ENCODE data around the gene RNF148.
A peak's percentile ranks its signal among the peaks of the same experiment; 100 is the strongest.
"Not testable (repeated sequence)": the region's sequence is repeated elsewhere in the genome, so short reads cannot be mapped to it uniquely, and the experiment has no call there.

The RNF148 gene

DNA sequence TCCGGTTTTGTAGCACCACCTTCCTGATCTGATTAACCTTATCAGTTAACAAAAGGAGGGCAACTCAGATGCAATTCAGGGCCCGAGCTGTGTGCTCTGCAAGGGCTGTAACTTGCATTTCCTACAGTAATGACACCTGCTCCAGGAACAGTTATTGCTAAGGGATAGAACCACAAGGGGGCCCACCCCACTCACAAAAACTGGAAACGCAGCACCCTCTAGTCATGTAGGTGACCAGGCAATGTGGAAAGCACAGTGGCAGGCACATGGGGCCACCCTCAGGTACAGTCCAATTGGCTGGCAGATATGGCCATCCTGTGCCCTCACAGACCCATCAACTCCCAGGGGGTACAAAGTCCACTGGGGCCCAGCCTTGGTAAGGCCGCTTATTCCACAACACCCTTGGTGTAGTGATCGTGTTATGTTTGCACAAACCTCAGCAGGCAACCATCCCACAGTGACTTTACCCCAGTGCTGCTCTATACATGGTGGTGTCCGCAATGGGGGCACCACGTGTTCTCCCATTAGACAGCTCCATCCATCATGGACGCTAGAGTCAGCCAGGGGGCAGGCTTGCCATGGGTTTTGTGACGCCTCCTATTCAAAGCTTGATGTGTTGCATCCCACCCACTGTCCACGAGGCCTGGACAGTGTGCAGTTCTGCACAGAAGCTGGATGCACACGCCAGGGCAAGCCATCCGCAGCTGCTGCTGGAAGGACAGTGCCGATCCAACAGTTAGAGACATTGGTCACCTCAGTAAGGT, 13.2 kb downstream of the RNF148 start:
- no peak for DNase-seq

DNA sequence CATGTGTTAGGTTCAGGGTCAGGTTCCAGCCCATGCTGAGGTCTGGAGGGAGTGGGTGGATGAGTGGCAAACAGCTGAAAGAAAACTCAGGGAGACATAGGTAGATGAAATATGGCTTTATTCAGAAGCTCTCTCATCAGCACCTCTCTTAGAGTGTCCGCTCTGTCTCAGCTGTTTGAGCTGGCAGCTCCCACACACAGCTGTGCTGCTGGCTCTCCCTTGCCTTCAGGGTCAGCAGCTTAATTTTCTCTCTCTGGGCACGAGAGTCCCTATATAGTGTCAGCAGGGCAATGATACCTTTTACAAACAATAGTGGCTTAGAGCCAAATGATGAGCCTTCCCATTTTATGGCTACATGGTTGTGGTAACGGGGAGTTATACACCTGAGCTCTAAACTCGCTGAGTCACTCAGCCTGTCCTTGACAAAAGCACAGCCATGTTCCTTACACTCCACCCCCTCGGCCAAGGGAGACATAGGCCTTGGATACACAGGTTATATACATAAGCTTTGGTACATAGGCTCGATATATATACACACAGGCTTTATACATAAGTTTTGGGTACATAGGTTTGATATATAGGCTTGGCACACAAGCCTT, 14.2 kb downstream of the RNF148 start:
- no peak for DNase-seq

DNA sequence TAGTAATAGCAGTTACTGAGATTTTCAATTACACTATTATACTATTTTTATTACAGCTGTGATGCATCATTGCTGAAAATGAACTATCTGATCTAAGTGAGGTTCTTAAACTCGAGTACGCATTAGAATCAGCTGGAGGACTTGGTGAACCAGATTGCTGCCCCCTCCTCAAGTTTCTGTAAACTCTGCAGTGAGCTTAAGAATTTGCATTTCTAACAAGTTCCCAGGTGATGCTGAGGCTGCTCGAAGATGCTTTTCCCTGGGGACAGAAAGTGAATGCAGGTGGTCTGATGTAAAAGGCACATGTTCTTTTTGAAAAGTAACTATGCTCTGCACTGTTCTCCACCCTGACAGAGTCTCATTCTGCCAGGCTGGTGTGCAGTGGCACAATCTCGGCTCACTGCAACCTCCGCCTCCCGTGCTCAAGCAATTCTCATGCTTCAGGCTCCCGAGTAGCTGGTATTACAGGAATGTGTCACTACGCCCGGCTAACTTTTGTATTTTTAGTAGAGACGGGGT, 16.3 kb downstream of the RNF148 start:
- DNase-seq = no peak

DNA sequence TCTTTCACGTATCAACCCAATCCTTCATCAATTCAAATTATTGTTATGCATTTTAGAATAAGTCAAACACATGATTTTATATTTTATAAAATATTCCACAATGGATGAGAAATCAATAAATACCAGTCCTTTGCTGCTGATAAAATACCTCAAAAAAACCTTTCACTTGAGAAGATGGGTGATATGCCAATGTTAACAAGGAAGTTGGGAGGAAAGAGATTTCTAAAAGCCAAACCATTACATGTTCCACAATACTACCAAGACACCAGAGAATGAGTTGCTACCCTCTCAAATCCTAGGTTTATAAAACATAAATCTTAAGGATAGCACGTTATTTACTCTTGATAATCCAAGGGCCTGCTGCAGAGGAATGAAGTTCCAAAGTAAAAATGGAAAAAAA, 18.2 kb downstream of the RNF148 start:
- DNase-seq = no peak

DNA sequence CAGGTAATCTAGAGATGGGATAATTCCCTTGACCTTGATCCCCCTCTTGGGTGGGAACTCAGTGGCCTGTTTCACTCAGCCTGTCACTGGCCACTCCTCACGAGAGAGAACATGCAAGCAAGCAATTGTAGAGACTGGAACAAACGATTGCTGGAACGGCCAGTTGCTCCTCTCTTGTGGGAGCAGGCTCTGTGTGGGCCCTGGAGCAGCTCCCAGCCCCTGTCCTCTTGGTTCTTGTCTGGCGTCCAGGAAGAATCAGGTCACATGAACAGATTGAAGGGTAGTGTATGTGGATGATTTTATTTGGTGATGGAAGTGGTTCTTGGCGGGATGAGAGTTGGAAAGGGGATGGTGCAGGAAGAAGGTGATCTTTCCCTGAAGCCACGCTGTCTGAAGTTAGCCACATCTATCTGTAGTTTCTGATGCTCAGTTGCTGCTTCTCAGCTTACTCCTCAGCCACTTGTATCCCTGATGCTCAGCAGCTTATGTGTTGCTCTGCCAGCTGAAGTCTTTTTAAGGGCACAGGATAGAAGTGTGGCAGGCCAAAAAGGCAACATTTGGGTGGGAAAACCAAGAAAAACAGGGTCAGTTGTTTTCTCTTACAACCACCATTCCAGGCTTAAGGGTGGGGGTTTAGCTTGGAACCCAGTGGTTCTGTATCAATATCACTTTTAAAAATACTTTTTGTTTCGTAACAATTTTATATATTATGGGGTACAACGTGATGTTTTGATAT, 19.7 kb downstream of the RNF148 start:
- DNase-seq = no peak

DNA sequence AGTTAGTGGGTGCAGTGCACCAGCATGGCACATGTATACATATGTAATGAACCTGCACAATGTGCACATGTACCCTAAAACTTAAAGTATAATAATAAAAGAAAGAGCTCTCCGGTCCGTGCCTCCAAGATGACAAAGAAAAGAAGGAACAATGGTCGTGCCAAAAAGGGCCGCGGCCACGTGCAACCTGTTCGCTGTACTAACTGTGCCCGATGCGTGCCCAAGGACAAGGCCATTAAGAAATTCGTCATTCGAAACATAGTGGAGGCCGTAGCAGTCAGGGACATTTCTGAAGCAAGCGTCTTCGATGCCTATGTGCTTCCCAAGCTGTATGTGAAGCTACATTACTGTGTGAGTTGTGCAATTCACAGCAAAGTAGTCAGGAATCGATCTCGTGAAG, 21.5 kb downstream of the RNF148 start:
- not testable (repeated sequence) for DNase-seq

DNA sequence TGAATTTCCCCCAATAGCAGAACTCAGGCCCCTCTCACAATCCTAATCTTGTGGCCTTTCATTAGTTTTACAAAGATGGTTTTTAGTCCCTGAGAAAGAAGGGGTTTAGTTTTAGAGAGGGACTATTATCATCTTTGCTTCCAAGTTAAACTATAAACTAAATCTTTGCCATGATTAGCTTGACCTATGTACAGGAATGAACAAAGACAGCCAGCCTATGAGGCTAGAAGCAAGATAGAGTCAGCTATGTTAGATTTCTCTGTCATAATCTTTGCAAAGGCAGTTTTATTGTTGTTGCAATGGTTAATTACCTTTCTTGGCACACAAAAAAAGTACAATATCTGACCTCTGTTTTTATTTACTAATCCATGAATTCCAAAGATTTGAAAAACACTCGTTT, 22.9 kb downstream of the RNF148 start:
- DNase-seq = no peak

DNA sequence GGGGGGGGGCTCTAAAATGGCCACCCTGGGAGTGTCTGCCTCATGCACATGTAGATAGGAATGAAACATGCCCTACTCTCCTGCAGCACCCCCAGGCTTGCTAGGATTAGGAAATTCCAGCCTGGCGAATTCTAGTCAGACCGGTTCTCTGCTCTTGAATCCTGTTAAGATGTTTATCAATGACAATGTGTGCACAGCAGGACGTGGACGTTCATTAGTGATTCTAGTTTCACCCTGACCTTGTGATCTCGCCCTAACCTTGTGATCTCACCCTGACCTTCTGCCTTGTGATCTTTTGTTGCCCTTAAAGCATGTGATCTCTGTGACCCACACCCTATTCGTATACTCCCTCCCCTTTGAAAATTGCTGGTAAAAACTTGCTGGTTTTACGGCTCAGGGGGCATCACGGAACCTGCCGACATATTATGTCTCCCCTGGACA, 23.4 kb downstream of the RNF148 start:
- peak; percentile 57 for DNase-seq

DNA sequence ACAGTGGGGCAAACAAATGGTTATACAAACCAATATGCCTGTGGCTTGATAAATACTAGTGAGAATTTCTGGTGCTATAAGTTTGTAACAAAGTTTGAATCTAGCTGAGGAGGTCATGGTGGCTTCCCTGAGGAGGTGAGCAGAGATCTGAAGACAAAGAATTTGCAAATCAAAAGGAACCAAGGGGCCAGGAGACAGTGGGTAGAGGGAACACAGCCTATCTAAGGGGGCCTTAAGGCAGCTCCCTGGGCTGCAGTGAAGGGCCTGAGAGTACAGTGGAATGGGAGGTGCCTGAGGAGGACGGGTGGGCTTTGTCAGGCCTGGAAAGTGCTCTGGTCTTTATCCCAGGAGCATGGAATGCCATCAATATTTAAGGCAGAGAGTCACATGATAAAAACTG, 25.6 kb downstream of the RNF148 start:
- no peak for DNase-seq

DNA sequence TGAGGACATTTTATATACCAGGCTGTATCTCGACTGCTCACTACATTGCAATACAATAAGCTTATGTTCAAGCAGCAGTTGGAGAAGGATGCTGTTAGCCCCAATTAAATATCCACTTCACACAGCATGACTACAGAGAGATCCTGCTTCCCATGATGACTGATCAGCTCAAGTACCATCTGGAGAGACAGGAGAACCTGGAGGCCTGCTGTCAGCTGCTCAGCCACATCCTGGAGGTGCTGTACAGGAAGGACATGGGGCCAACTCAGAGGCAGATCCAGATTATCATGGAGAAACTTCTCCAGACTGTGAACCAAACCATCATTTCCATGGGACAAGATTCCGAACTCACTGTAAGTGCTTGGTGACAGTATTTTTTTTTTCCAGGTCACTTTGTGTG, 26.3 kb downstream of the RNF148 start:
- DNase-seq = no peak

DNA sequence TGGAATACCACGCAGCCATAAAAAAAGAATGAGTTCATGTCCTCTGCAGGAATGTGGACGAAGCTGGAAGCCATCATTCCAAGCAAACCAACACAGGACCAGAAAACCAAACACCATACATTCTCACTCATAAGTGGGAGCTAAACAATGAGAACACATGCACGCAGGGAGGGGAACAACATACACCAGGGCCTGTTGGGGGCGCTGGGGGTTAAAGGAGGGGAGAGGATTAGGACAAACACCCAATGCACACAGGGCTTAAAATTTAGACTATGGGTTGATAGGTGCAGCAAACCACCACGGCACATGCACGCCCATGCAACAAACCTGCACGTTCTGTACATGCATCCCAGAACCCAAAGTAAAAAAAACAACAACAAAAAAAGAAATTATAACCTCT, 27.1 kb downstream of the RNF148 start:
- no peak for DNase-seq

DNA sequence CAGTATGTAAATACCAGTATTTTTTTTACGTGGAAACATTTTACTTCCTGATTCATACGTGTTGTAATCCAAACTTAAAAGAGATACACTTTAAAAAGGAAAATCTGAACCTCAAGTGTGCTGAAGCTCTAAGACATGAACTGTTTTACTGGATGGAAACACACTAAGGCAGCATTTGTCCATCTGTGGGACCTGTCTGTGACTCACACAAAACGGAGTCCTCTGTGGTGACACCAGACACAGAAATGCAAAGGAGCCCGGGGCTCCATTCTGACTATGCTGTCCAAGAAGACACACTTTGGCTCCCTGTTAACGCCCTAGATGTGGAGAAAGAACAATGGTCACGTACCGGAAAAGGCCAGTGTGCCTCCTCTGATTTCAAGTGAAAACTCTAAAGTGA, 27.7 kb downstream of the RNF148 start:
- no peak for DNase-seq

DNA sequence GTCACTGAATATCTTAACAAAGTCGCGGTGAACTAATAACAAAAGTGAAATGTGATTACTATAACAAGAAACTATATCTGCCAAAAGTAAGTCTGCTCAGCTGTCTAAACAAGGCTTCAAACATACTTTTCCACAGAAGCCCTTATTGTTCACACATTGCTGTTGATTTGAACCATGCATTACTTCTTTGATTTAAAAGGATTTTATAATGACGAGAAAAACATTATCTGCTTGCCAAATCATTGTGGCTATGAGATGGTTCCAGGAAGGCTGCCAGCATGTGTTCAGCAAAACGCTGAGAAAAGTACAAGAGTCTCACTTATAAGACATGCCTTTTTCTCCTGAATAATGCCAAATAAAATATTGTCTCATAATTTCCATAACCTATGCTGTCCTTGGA, 28.2 kb downstream of the RNF148 start:
- DNase-seq = no peak

DNA sequence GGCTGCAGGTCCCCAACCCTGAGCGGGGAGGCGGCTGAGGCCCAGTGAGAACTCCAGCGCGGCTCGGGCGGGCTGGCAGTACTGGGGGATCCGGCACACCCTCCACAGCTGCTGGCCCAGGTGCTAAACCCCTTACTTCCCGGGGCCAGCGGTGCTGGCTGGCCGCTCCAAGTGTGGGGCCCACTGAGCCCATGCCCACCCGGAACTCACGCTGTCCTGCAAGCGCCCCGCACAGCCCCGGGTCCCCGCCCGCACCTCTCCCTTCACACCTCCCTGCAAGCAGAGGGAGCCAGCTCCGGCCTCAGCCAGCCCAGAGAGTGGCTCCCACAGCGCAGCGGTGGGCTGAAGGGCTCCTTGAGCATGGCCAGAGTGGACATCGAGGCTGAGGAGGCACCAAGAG, 28.8 kb downstream of the RNF148 start:
- no peak for DNase-seq

DNA sequence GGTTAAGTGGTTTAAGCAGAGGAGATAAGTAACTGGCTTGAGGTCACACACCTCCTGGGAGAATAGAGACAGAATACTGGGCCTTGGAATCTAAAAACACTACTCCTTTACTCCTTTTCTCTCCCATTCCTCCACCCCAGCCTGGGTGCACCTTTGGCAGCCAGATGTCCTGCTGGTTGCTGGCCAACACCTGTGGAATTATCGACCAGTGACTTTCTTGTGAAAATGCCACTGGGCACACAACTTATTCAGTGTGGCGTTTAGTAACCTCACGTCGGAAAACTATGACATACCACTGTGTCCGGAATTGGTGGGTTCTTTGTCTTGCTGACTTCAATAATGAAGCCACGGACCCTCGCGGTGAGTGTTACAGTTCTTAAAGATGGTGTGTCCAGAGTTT, 30.2 kb downstream of the RNF148 start:
- DNase-seq = no peak

DNA sequence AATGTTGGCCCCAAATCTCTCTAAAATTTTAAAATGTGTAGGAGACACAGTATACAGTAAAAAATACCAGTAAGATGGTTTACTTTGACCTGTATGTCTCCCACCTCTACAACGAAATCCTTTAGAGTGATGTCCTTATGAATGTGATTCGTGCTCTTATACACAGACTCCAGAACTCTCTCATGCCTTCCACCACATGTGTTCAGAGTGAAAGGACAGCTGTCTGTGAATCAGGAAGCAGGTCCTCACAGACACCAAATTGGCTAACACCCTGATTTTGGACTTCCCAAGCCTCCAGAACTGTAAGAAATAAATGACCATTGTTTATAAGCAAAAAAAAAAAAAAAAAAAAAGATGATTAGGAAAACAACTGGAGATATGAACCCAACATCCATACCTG, 39.0 kb downstream of the RNF148 start:
- DNase-seq = no peak

DNA sequence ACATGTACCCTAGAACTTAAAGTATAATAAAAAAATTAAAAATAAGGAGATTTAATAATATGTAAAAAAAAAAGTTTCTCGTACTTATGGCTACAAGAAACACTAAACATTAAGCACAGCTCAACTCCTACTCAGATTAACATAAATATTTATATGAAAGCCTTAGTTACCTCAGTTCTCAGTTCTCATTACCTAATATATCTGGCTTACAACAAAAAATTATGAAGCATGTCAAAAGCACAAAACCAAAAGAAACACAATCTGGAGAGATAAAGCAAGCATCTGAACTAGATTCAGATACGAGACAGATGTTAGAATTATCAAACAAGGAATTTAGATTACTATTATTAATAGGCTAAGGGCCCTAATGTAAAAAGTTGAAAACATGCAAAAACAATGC, 43.9 kb downstream of the RNF148 start:
- no peak for DNase-seq

DNA sequence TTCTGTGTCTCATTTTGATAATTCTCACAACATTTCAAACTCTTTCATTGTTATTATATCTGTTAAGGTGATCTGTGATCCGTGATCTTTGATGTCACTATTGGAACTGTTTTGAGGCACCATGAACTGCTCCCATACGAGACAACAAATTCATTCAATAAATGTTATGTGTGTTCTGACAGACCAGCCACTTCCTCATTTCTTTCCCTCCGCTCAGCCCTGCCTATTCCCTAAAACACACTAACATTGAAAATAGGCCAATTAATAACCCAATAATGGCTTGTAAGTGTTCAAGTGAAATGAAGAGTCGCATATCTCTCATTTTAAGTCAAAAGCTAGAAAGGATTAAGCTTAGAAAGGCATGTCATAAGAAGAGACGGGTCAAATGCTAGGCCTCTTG, 49.0 kb downstream of the RNF148 start:
- DNase-seq = no peak

DNA sequence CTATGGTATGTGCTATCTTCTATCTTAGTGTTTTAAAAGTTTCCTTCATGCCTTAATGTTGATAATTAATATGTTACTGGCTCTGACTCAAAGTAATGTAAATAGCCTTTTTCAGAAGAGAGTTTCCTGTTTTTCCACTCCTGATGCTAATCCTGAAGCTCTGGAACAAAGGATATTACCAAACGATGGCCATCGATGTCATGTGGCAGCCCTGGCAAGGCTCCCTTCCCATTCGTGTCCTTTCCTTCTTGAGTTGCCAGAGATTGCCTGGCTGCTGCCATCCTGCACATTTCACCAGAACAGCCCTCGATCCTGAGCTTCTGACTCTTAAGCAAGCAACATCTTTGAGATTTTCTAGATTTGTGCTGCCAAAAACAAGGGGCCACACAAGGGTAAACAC, 49.8 kb downstream of the RNF148 start:
- no peak for DNase-seq
